ENCODE measurements around the gene DCX.

- no peak for TF ChIP-seq CTCF (IDR thresholded peaks at IDR 0.05 in 4 of 5, conservative IDR thresholded peaks at IDR 0.05 in 1 of 5)
- TF ChIP-seq POLR2A (IDR thresholded peaks at IDR 0.05), result no peak
These were observed 75.9 kb downstream of the DCX start for GRCh38 chrX:111336141-111336540.
